ENCODE measurements around the gene MYRFL. TPM values are rescaled to one million over a fixed set of nuclear protein-coding genes. Genes with fewer than 3 reads are reported as not detected.

MYRFL gene
- total and polyA plus RNA-seq, 2 of the 8 experiments (the other 6 are each of a cell fraction or from before 2014, with no cell fraction given), result 1.1 to 2.0 TPM

- H2AFZ ChIP-seq (ENCODE audit: low read length), result no peak overlapping the region
- H3K9ac ChIP-seq (replicated peaks in 1 of 4; ENCODE audit: extremely low read depth in 1 of 4, low read depth in 3 of 4, low read length in 3 of 4), result no peak overlapping the region
- H2AK5ac ChIP-seq (ENCODE audit: low read depth, low read length), result peak overlapping the region; percentile 86; the same call in 1 of the 2 replicates
- no peak overlapping the region for H3K4me3 ChIP-seq (ENCODE audit: extremely low read depth in 1 of 4, insufficient read depth in 2 of 4, low read depth in 3 of 4, low read length in 4 of 4)
- 77% methylated on average over 1 of the region's 1 CpG; no CpG with 5 or more reads in 1 of the 2 experiments for WGBS, 2 experiments (ENCODE audit: extremely low coverage in 1 of 2, insufficient coverage in 1 of 2, insufficient read length in 1 of 2, insufficient replicate concordance in 2 of 2, low coverage in 1 of 2, low lambda C conversion rate in 2 of 2, missing lambda C conversion rate in 1 of 2)
- no peak overlapping the region for H2BK120ac ChIP-seq (replicated peaks; ENCODE audit: low read depth, low read length)
- H3K4ac ChIP-seq (replicated peaks; ENCODE audit: insufficient read length, low read depth, low read length), result no peak overlapping the region
- ChIA-PET POLR2A (ENCODE audit: partially characterized antibody) (interaction anchor here (2.1 kb wide), 1 partner anchor 15 kb away, joined by 7 read pairs; no protein-coding TSS in a partner anchor), CTCF (ENCODE audit: partially characterized antibody) (interaction anchor here (0.5 to 2.5 kb wide), 4 partner anchors 13 to 168 kb away, joined by 3 to 11 read pairs (median 3); no protein-coding TSS in a partner anchor)
- H3K9me3 ChIP-seq (ENCODE audit: insufficient read depth in 2 of 2, low read depth in 1 of 2, low read length in 1 of 2), result no peaks in the 10 kb centered on the region
- no peak overlapping the region for H4K8ac ChIP-seq (ENCODE audit: extremely low read depth, insufficient read depth, low read length)
- H2BK20ac ChIP-seq (ENCODE audit: low read length), result no peak overlapping the region
- H4K20me1 ChIP-seq (replicated peaks in 1 of 2; ENCODE audit: control insufficient read depth in 1 of 2, insufficient read depth in 2 of 2, low read length in 2 of 2), result no peaks in the 10 kb centered on the region
- H2BK5ac ChIP-seq (ENCODE audit: low read depth, low read length), result no peak overlapping the region
- no peaks in the 10 kb centered on the region for H3K23me2 ChIP-seq (ENCODE audit: low read depth, low read length)
- H3K79me1 ChIP-seq (ENCODE audit: low read depth, low read length), result no peaks in the 10 kb centered on the region
- H3K4me1 ChIP-seq (replicated peaks in 1 of 4; ENCODE audit: control insufficient read depth in 3 of 4, insufficient read depth in 4 of 4, low read length in 3 of 4), result peaks cover 0 to 4% (median 2%) of the 10 kb centered on the region in 4 experiments; a peak in 3 of 7 replicates
- H3K27me3 ChIP-seq (replicated peaks in 1 of 4; ENCODE audit: control insufficient read depth in 3 of 4, extremely low read depth in 1 of 4, insufficient read depth in 3 of 4, low read length in 3 of 4), result no peaks in the 10 kb centered on the region
- no peaks in the 10 kb centered on the region for H3K79me2 ChIP-seq (ENCODE audit: control insufficient read depth in 1 of 2, insufficient read depth in 2 of 2, low read length in 2 of 2)
- no peak overlapping the region for H3K27ac ChIP-seq (ENCODE audit: low read depth, low read length)
- H3K23ac ChIP-seq (ENCODE audit: insufficient read length), result no peak overlapping the region
- H4K5ac ChIP-seq (ENCODE audit: insufficient read length, low read depth, low read length), result no peak overlapping the region
- H3K56ac ChIP-seq (replicated peaks; ENCODE audit: insufficient read length, low read depth, low read length), result no peak overlapping the region
- H3K36me3 ChIP-seq (ENCODE audit: control insufficient read depth in 2 of 4, insufficient read depth in 4 of 4, low read length in 3 of 4), result no peaks in the 10 kb centered on the region
- no peak overlapping the region for H3K18ac ChIP-seq (ENCODE audit: extremely low read depth, low read length)
- no peak overlapping the region for H2BK12ac ChIP-seq (ENCODE audit: low read depth, low read length)
- 0 out of 2 replicates have a peak overlapping the region, but pooled peaks have one; percentile 92 for H2BK15ac ChIP-seq (ENCODE audit: low read length)
- no peak overlapping the region for H3K4me2 ChIP-seq (ENCODE audit: insufficient read depth in 1 of 2, low read depth in 2 of 2, low read length in 2 of 2)
- FAIRE-seq (no peak), DNase-seq (ENCODE audit: low read depth in 1 of 2, low spot score in 2 of 2) (no peak)
- H4K91ac ChIP-seq (replicated peaks; ENCODE audit: insufficient read length, low read length), result no peak overlapping the region
- no peak for TF ChIP-seq CREB1 (IDR thresholded peaks at IDR 0.05)
- no peak for TF ChIP-seq EZH2 (IDR thresholded peaks at IDR 0.05; ENCODE audit: low read depth, low read length, severe bottlenecking)
- no peak for TF ChIP-seq ZNF274 (IDR thresholded peaks at IDR 0.05; ENCODE audit: borderline replicate concordance, extremely low read depth, low read length)
- no peak for TF ChIP-seq EGR1 (IDR thresholded peaks at IDR 0.05; ENCODE audit: borderline replicate concordance, low read depth, low read length)
- no peak for TF ChIP-seq BRCA1 (IDR thresholded peaks at IDR 0.05; ENCODE audit: low read depth, low read length)
- no peak for TF ChIP-seq PHF8 (conservative IDR thresholded peaks at IDR 0.05; ENCODE audit: low read depth, low read length)
- no peak for TF ChIP-seq SP4 (IDR thresholded peaks at IDR 0.05; ENCODE audit: low read length)
- no peak for TF ChIP-seq SUZ12 (IDR thresholded peaks at IDR 0.05; ENCODE audit: low read length)
- no peak for TF ChIP-seq RFX5 (IDR thresholded peaks at IDR 0.05; ENCODE audit: borderline replicate concordance, low read depth, low read length)
- TF ChIP-seq JUN (IDR thresholded peaks at IDR 0.05; ENCODE audit: low read depth, low read length), result no peak
- no peak for TF ChIP-seq TCF12 (IDR thresholded peaks at IDR 0.05; ENCODE audit: low read depth, low read length)
- no peak for TF ChIP-seq GABPA (IDR thresholded peaks at IDR 0.05; ENCODE audit: borderline replicate concordance, insufficient read depth, low read length)
- H3K14ac ChIP-seq (ENCODE audit: insufficient read length), result no peak overlapping the region
Measured at GRCh38 chr12:69947897-69948296, 122.9 kb downstream of the MYRFL start.
